Keratinocyte (primary cell): Measurements from ENCODE around the gene SMCO2. TPM values are rescaled to one million over a fixed set of nuclear protein-coding genes. Genes with fewer than 3 reads are reported as not detected.

Experiments
- DNase-seq: peaks from one replicate; pipeline ENCODE4 v3.0.0-alpha.2; 2011; ENCODE audit warnings: low read depth, missing footprints, low spot score
- FAIRE-seq: peaks from 2 replicates; lab custom pipeline; 2011; peaks lifted over from hg19 to GRCh38; lab: Jason Lieb, UNC
- H2AFZ ChIP-seq: 2 replicates; pipeline ENCODE4 v1.6.0; 2012; ENCODE audit warnings: low read length, control low read depth, inconsistent platforms; ENCODE audit not compliant: control insufficient read depth
- H3K27ac ChIP-seq: 2 replicates; pipeline ENCODE4 v1.5.1; 2011; ENCODE audit warnings: low read length; ENCODE audit not compliant: control insufficient read depth, insufficient read depth
- H3K27me3 ChIP-seq: 3 replicates; pipeline ENCODE4 v1.6.0; 2011; ENCODE audit warnings: low read length; ENCODE audit not compliant: control insufficient read depth, insufficient read depth; ENCODE audit errors: extremely low read depth
- H3K36me3 ChIP-seq, 2 experiments: 2 replicates in 1 of 2; 3 replicates in 1 of 2; pipeline ENCODE4 v1.5.1; 2011; ENCODE audit warnings: low read length in 2 of 2, mild to moderate bottlenecking in 1 of 2; ENCODE audit not compliant: control insufficient read depth in 2 of 2, insufficient read depth in 2 of 2; ENCODE audit errors: extremely low read depth in 1 of 2
- H3K4me1 ChIP-seq: 3 replicates; pipeline ENCODE4 v1.5.1; 2011; ENCODE audit warnings: low read length; ENCODE audit not compliant: control insufficient read depth, insufficient read depth; ENCODE audit errors: extremely low read depth
- H3K4me2 ChIP-seq: 3 replicates; pipeline ENCODE4 v1.6.0; 2011; ENCODE audit warnings: low read depth, low read length; ENCODE audit not compliant: control insufficient read depth, insufficient read depth; ENCODE audit errors: extremely low read depth
- H3K4me3 ChIP-seq, 3 experiments: fragments of 200-600 bp in 1 of 3; sonication (generic) in 1 of 3; 2 replicates in 2 of 3; 3 replicates in 1 of 3; pipeline ENCODE4 v1.5.1; 2011 to 2016; ENCODE audit warnings: low read length in 3 of 3, mild to moderate bottlenecking in 3 of 3, control low read depth in 2 of 3, inconsistent platforms in 1 of 3, low read depth in 1 of 3, mixed read lengths in 1 of 3, mixed run types in 1 of 3, moderate library complexity in 1 of 3; ENCODE audit not compliant: control insufficient read depth in 2 of 3, insufficient read depth in 2 of 3; ENCODE audit errors: extremely low read depth in 1 of 3
- H3K79me2 ChIP-seq: 2 replicates; pipeline ENCODE4 v1.6.0; 2012; ENCODE audit warnings: low read length; ENCODE audit not compliant: control insufficient read depth, insufficient read depth
- H3K9ac ChIP-seq: 3 replicates; pipeline ENCODE4 v1.6.0; 2011; ENCODE audit warnings: low read length; ENCODE audit not compliant: control insufficient read depth, insufficient read depth; ENCODE audit errors: extremely low read depth
- H3K9me1 ChIP-seq: 3 replicates; pipeline ENCODE4 v1.6.0; 2011; ENCODE audit warnings: low read length; ENCODE audit not compliant: control insufficient read depth, insufficient read depth; ENCODE audit errors: extremely low read depth
- H3K9me3 ChIP-seq: 2 replicates; pipeline ENCODE4 v1.5.1; 2012; ENCODE audit warnings: low read depth, low read length; ENCODE audit not compliant: control insufficient read depth
- H4K20me1 ChIP-seq: 3 replicates; pipeline ENCODE4 v1.6.0; 2011; ENCODE audit warnings: low read length; ENCODE audit not compliant: control insufficient read depth, insufficient read depth; ENCODE audit errors: extremely low read depth
- EZH2 ChIP-seq: IDR thresholded peaks from one replicate; pipeline ENCODE4 v1.6.1; 2012; ENCODE audit warnings: inconsistent platforms, mild to moderate bottlenecking, low read length, moderate library complexity
- dilution Hi-C: fragments of 300-500 bp; cut with MboI; formaldehyde crosslinking; loops from one replicate; pipeline ENCODE4 v1.7.0; 2020; ENCODE audit warnings: low sequenced_read_pairs; ENCODE audit not compliant: extremely low pct_ligation_motif_present
- polyA plus RNA-seq, 5 experiments: library from polyadenylated mRNA; depleted of rRNA in 3 of 5; stranded (reverse) in 3 of 5; stranded (forward) in 1 of 5; unstranded in 1 of 5; fragments of >200 nt; gene quantifications; 1 replicate in 1 of 5; 2 replicates in 3 of 5; 3 replicates in 1 of 5; pipeline versions ENCODE4 v1.2.1 to v1.2.3, GENCODE V29; 2011 to 2012; ENCODE audit warnings: missing spikeins in 2 of 5, low read depth in 1 of 5, low replicate concordance in 1 of 5
- TF ChIP-seq, protein P1 (sequence below), 3 experiments: IDR thresholded peaks in 1 of 3; conservative IDR thresholded peaks in 1 of 3; optimal IDR thresholded peaks in 1 of 3; 2 replicates in 2 of 3; 3 replicates in 1 of 3; pipeline versions ENCODE3 to v1.5.1; 2011; ENCODE audit warnings: low read length in 3 of 3, mild to moderate bottlenecking in 3 of 3, moderate library complexity in 2 of 3, control low read depth in 1 of 3, inconsistent platforms in 1 of 3; ENCODE audit not compliant: insufficient read depth in 2 of 3; ENCODE audit errors: extremely low read depth in 1 of 3

The SMCO2 gene
- polyA plus RNA-seq, 1 donor (not counting 4 experiments of a cell fraction or from before 2014, with no cell fraction given) = 0.49 TPM

DNA sequence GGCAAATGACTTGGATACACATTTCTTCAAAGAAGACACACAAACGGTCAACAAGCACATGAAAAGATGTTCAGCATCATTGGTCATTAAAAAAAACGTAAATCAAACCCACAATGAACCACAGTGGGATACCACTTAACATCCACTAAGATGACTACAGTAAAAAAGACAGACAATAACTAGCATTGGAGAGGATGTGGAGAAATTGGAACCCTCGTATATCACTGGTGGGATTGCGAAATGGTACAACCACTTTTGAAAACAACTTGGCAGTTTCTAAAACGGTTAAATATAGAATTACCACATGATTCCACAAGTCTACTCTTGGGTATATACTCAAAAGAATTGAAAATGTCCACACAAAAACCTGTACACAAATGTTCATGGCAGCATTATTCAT is 52.2 kb downstream of the SMCO2 start:
- no peak overlapping the region for H2AFZ ChIP-seq
- H3K4me1 ChIP-seq = no peaks in the 10 kb centered on the region
- H3K9me1 ChIP-seq = no peaks in the 10 kb centered on the region
- no peak overlapping the region for H3K4me2 ChIP-seq
- H3K9ac ChIP-seq = no peak overlapping the region
- no peaks in the 10 kb centered on the region for H3K79me2 ChIP-seq
- H4K20me1 ChIP-seq = no peaks in the 10 kb centered on the region
- dilution Hi-C loops = no loop called here
- FAIRE-seq (no peak), DNase-seq (no peak)
- H3K27ac ChIP-seq = no peak overlapping the region
- no peaks in the 10 kb centered on the region for H3K9me3 ChIP-seq
- no peak overlapping the region for H3K4me3 ChIP-seq
- no peaks in the 10 kb centered on the region for H3K27me3 ChIP-seq
- TF ChIP-seq, protein P1, sequence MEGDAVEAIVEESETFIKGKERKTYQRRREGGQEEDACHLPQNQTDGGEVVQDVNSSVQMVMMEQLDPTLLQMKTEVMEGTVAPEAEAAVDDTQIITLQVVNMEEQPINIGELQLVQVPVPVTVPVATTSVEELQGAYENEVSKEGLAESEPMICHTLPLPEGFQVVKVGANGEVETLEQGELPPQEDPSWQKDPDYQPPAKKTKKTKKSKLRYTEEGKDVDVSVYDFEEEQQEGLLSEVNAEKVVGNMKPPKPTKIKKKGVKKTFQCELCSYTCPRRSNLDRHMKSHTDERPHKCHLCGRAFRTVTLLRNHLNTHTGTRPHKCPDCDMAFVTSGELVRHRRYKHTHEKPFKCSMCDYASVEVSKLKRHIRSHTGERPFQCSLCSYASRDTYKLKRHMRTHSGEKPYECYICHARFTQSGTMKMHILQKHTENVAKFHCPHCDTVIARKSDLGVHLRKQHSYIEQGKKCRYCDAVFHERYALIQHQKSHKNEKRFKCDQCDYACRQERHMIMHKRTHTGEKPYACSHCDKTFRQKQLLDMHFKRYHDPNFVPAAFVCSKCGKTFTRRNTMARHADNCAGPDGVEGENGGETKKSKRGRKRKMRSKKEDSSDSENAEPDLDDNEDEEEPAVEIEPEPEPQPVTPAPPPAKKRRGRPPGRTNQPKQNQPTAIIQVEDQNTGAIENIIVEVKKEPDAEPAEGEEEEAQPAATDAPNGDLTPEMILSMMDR (optimal IDR thresholded peaks at IDR 0.05 in 1 of 3, IDR thresholded peaks at IDR 0.05 in 1 of 3, conservative IDR thresholded peaks at IDR 0.05 in 1 of 3; ENCODE audit: extremely low read depth in 1 of 3, insufficient read depth in 2 of 3, low read length in 3 of 3) = no peak
- TF ChIP-seq EZH2 = no peak
- H3K36me3 ChIP-seq = no peaks in the 10 kb centered on the region

DNA sequence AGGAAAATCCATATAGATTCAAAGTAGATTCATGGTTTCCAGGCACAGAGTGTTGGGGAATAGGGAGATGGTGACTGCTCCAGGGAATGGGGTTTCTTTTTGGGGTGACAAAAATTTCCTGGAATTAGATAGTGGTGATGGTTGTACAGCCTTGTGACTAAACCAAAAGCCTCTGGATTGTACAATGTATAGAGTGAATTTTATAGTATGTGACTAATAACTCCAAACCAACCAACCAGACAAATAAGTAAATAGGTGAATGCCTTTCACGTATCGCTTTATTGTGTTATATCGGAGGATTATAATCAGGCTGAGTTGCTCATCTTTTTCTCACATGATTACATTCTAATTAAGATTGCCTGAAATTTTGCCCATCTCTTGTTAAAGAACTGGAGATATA is 52.8 kb downstream of the SMCO2 start:
- TF ChIP-seq, protein P1 (optimal IDR thresholded peaks at IDR 0.05 in 1 of 3, IDR thresholded peaks at IDR 0.05 in 1 of 3, conservative IDR thresholded peaks at IDR 0.05 in 1 of 3; ENCODE audit: extremely low read depth in 1 of 3, insufficient read depth in 2 of 3, low read length in 3 of 3) = no peak
- no peak for TF ChIP-seq EZH2
- FAIRE-seq (no peak), DNase-seq (no peak)
- no peaks in the 10 kb centered on the region for H3K4me1 ChIP-seq
- H3K79me2 ChIP-seq = no peaks in the 10 kb centered on the region
- no peak overlapping the region for H3K9ac ChIP-seq
- H3K4me3 ChIP-seq = no peak overlapping the region
- no peaks in the 10 kb centered on the region for H3K9me3 ChIP-seq
- no peaks in the 10 kb centered on the region for H4K20me1 ChIP-seq
- H3K36me3 ChIP-seq = no peaks in the 10 kb centered on the region
- dilution Hi-C loops = no loop called here
- H3K9me1 ChIP-seq = no peaks in the 10 kb centered on the region
- no peak overlapping the region for H3K4me2 ChIP-seq
- H2AFZ ChIP-seq = no peak overlapping the region
- H3K27ac ChIP-seq = no peak overlapping the region
- no peaks in the 10 kb centered on the region for H3K27me3 ChIP-seq
